GM18867 (cell line): Measurements from ENCODE around the gene MPLKIP.
"Not testable (repeated sequence)": the region's sequence is repeated elsewhere in the genome, so short reads cannot be mapped to it uniquely, and the experiment has no call there.

ENCODE experiments used
- ATAC-seq: cut with Tn5 transposase; IDR thresholded peaks from one replicate; pipeline ENCODE4 v1.9.1; 2021; ENCODE audit warnings: mild to moderate bottlenecking, moderate library complexity; ENCODE audit not compliant: unreplicated experiment

MPLKIP gene

DNA sequence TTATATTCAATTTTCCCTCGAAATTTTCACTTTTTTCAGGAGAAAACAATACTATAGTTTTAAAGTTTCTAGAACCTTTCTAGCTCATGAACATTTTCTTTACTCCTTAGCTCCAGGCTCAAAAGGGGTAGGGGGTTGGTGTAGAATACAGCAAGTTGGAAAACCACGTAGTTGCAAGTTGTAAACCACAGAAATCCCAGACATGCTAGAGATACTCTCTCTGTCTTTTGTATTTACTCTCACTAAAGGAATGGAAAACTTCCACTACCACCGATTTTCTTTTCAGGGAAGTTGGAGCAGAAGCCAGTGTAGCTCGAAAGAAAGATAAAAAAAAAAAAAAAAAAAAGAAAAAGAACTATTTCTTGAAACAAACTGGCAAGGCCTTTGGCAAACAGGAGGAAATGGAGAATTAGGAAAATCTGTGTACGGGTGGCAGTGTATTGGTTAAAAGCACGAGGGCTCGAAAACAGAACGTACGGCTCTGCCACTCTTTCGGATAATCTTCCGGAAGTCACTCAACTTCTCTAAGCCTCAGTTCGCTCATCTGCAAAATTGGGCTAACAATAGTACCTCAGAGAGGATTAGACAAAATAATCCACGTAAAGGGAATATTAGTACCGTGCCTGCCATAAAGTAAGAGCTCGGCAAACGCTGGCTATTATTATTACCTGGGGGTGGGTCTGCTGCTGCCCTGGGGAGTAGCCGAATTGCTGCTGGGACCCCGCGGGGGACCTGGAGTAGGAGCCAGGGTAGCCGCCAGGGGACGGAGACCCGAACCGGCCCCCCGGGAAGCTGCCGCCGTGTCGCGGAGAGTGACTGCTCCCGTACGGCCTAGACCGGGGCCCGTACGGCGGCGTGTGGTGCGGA is 628 bp downstream of the MPLKIP start:
- peak; percentile 54 for ATAC-seq

DNA sequence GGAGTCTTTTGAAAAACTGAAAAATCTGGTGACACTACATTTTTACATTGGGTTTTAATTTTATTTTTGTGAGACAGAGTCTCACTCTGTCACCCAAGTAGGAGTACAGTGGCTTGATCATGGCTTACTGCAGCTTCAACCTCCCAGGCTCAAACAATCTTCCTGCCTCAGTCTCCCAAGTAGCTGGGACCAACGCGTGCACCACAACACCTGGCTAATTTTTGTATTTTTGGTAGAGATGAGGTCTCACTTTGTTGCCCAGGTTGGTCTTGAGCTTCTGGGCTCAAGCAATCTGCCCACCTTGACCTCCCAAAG is 11.5 kb downstream of the MPLKIP start:
- ATAC-seq: no peak

DNA sequence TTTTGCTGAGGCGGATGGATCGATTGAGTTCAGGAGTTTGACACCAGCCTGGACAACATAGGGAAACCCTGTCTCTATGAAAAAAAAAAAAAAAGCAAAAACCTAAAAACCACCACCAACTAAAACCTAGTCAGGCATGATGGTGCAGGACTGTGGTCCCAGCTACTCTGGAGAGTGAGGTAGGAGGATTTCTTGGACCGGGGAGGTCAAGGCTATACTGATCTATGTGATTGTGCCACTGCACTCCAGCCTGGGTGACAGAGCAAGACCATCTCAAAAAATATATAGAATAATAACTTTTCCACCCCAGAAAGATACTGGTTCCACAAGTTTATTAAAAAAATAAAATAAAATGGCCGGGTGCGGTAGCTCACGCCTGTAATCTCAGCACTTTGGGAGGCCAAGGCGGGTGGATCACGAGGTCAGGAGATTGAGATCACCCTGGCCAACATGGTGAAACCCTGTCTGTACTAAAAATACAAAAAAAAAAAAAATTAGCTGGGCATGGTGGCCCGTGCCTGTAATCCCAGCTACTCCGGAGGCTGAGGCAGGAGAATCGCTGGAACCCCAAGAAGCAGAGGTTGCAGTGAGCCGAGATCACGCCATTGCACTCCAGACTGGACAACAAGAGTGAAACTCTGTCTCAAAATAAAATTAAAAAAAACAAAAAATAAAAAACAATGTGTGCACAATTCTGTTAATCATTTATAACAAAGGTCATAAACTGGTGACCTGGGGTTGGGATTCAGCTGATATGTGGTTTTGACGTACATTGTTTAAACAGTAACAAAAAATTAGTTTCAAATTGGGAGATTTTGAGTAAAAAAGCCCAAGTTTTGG is 12.1 kb downstream of the MPLKIP start:
- not testable (repeated sequence) for ATAC-seq

DNA sequence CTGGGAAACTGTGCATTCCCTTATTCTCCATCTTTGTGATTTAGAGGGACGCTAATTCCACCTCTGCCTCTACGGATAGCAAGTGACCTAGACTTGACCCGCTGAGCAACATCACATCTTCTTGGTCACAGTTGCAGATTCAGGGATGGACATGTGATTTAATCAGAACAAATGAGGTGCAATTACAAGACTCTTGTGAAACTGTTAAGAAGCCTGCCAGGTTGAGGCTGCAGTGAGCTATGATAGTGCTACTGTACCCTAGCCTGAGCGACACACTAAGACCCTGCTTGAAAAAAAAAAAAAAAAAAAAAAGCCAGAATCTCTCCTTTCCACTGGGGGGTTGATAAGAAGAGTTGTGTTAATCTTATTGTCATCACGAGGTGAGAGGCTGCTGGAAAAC is 14.4 kb downstream of the MPLKIP start:
- no peak for ATAC-seq

DNA sequence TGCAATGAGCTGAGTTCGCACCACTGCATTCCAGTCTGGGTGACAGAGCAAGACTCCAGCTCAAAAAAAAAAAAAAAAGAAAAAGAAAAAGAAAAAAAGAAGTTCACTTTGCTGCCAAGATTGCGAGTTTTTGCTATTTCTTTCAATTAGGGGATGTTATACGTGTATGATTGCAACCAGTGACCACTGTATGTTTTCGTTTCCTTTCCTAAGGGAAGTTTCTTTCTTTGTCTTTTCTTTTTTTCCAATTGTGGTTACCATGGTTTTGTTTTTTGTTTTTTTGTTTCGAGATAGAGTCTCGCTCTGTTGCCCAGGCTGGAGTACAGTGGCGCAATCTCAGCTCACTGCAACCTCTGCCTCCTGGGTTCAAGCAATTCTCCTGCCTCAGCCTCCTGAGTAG is 16.2 kb downstream of the MPLKIP start:
- ATAC-seq: not testable (repeated sequence)

DNA sequence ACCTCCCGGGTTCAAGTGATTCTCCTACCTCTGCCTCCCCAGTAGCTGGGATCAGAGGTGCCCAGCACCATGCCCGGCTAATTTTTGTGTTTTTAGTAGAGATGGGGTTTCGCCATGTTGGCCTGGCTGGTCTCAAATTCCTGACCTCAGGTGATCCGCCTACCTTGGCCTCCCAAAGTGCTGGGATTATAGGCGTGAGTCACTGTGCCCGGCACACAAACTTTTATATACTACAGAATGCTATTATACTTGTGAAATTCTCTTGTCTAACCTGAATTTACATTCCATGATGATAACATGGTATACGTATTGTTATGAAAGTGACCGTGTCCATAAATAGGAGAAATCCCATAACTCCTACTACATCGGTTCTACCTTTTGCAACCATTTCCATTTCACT is 17.2 kb downstream of the MPLKIP start:
- not testable (repeated sequence) for ATAC-seq

DNA sequence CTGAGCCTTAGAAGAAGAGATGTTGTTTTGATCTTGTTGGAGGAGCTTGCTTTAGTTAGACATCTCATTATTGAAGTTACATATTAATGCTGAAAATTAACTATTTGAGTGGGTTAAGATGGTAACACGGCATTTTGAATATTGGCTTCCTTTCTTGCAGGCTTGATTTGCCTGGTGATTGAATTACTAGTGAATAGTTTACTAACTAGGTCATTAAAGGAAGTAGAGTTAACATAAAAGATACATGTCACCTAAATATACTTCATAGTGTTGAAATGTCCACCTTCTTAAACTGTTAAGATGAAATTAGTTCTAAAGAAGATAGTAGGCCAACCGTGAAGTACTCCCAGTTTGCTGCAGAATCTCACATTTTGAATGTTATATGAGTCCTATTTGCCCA is 18.5 kb downstream of the MPLKIP start:
- ATAC-seq: no peak

DNA sequence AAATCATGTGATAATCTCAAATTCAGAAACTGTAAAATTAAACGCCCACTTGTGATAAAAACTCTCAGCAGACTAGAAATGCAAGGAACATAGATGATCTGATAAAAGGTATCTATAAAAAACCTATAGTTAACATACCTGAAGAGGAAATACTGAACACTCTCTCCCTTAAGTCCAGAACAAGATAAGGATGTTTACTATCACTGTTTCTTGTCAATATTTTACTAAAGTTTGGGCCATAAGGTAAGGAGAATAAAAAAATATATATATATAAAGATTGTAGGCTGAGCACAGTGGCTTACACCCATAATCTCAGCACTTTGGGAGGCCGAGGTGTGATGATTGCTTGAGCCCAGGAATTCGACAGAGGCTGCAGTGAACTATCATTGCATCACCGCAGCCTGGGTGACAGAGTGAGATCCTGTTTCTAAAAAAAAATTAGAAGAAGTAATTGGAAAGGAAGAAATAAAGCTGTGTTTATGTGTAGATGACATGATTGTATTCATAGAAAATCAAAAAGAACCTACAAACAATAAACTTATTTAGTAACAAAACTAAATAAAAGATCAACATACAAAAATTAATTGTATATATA is 28.4 kb downstream of the MPLKIP start:
- no peak for ATAC-seq

DNA sequence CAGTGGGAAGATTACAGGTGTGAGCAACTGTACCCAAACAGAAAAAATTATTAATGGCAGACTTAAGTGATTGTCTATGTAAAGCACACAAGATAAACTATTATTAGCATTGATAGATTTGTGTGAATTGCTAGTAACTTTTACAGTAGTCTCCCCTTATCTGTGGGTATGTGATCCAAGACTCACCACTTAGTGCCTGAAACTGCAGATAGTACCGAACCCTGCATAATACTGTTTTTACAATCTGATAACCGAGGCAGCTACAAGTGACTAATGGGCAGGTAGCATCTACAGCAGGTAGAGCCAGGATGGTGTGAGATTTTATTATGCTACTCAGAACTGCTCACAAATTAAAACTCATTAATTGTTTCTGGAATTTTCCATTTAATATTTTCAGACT is 31.5 kb downstream of the MPLKIP start:
- ATAC-seq: no peak

DNA sequence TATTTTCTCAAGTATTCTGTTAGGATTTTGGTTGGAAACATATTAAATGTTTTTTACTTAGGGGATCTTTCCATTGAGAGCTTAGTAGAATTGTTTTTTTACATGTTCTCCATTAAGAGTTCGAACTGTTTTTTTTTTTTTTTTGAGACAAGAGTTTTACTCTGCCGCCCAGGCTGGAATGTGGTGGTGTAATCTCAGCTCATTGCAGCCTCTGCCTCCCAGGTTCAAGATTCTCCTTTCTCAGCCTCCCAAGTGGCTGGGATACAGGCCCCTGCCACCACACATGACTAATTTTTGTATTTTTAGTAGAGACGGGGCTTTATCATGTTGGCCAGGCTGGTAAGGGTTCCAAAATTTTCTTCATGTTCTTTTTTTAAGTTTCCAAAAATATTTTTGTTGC is 33.2 kb downstream of the MPLKIP start:
- no peak for ATAC-seq

DNA sequence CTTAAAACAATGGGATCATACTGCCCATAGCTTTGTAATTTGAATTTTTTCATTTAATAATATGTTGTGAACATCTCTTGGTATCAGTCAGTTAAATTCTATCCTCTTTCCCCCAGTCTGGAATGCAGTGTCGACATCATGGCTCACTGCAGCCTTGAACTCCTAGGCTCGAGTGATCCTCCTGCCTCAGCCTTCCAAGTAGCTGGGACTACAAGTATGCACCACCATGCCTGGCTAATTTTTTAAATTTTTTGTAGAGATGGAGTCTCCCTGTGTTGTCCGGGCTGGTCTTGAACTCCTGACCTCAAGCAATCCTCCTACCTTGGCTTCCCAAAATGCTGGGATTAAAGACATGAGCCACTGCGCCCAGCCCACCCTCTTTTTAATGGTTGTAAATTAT is 34.6 kb downstream of the MPLKIP start:
- ATAC-seq: no peak

DNA sequence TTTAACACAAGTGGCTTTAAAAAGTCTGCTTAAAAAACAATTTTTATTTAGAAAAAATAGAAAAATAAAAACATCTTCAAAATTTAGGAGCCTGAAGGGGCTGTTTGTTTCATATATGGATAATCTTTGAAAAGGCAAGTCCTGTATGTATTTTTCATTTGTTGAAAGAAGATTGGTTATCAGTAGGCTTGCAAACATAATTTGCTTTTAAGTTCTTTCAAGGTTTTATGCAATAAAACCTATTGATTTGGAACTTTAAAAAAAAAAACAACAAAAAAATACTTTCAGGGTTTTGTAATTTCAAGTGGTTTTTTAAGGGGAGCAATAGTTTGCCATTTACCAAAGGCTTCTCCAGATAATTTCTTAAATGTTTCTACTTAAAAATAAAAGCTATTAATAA is 35.6 kb downstream of the MPLKIP start:
- ATAC-seq: no peak

DNA sequence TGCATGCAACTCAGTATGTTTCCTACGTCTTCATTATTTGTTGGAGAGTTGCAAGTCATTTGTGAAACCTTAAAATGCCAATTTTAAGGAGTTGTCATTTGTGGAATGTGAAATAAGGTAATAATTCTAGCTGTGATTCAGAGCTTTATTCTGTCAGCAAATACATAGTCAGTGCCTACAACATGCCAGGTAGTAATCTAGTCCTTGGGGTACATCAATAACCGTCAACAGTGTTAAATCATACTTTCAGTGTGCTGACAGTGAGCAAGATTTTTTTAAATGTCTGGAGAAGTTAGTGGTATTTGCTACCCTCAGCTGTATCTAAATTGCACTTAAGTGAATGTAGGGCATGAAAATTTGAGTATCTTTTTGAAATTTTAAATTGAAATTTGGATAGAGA is 36.7 kb downstream of the MPLKIP start:
- ATAC-seq: no peak

DNA sequence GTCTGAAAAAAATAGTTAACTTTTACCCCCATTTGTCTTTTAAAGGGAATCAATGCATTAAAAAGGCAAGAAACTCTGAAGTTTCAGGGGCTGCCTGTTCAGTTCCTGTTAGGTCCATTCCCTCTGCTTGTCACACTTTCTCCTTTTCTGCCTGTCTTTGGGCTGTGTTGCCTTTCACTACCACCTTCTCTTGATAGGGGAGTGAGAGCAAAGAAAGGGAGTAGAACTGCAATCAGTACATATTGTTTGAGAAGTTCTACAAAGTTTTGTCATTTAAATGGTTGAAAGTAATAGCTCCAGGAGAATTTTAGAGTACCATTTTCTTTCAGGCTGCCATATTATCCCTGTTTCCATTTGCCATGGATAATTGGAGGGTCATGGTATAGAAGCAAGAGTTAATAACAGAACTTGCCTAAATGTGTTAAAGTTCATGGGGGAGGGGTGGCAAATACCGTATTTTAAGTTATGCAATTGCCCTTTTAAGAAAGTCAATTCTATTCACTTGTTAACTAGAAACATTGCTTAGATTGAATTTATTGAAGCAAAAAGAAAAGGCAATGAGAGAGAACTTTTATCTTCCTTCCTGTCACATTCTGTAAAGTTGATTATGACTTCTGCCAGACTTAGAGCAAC is 38.6 kb downstream of the MPLKIP start:
- no peak for ATAC-seq

DNA sequence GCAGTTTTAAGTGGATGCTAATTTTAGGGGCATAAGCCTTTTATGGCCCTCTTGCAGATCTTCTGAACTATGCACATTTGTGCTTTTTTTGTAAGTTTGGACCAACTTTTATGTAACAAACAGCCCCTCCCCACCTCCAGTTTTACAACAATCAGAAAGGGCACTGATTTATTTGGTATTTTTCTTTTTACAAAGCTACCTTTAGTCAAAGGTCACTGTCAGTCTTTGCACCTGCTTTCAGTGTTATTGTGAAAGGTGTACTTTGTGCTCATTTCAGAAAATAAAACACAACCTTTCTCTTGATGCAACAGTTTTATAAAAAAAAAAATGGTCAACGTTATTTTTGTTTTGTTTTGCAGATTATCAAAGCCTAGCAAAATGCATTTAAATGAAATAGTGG is 39.2 kb downstream of the MPLKIP start:
- ATAC-seq: no peak

DNA sequence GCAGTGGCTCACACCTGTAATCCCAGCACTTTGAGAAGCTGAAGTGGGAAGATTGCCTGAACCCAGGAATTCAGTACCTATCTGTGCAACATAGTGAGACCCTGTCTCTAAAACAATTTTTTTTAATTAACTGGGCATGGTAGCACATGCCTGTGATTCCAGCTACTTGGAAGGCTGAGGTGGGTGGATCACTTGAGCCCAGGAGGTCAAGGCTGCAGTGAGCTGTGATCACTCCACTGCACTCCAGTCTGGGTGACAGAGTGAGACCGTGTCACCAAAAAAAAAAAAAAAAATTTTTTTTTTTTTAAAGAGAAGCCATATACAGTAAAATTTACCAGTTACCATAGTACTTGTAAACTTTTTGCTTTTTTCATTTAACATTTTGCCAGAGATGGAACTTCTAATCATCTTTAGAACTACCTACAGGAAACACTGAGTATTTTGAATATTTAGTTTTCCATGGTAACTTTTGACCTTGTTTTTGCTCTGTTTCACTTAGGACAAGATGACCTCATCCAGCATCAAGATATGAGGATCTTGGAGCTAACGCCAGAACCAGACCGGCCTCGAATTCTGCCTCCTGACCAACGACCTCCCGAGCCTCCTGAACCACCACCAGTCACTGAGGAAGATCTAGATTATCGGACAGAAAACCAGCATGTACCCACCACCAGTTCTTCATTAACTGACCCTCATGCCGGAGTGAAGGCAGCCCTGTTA is 40.6 kb downstream of the MPLKIP start:
- no peak for ATAC-seq

DNA sequence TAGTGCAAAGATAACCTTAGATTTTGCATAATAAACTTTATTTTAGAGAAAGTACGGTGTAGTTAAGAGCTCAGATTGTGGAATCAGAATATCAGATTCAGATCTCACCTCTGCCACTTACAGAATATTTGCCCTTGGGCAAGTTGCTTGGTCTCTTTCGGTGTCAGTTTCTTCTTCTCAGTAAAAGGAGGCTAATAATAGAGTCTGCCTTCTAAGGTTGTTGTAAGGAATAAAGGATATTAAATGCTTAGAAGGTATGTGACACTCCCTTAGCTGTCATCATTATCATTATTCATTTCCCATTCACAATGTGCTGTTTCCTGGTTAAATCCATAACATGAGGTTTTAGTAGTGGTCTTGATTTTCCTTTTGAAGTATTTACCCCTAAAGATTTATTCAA is 42.2 kb downstream of the MPLKIP start:
- no peak for ATAC-seq

DNA sequence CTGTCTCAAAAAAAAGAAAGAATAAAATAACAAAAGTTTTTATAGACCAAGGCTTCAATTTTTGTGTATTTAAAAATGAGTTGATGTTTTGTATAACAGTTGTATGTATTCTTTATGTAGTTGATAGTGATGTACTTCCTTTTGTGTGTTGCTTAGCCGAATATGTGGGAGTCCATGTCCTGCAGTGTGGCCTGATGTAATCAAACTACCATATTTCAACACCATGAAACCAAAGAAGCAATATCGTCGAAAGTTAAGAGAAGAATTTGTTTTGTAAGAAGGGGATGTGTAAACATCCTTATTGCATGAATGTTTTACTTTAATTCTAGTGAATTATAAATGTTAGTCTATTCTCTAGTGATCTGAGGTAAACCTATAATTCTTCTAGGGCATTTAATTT is 56.6 kb downstream of the MPLKIP start:
- no peak for ATAC-seq
